Body of pancreas (tissue), 4 donors: ENCODE measurements around the gene DYNC1I1. TPM values are rescaled to one million over a fixed set of nuclear protein-coding genes. Genes with fewer than 3 reads are reported as not detected.

Experiments
- ATAC-seq: fragments of 150-250 bp; one replicate; pipeline ENCODE4 v1.9.1; 2016
- DNase-seq, 4 donors: peaks; one replicate each; pipeline ENCODE4 v3.0.0-alpha.2; 2019
- H3K27ac ChIP-seq, 4 donors: fragments of 200-600 bp; sonication (generic); 1 replicate in 3 of 4; 2 replicates in 1 of 4; pipeline versions ENCODE4 v1.5.1 to v1.6.1; 2016 to 2019; ENCODE audit warnings: mild to moderate bottlenecking in 1 of 4, mixed read lengths in 1 of 4, moderate library complexity in 1 of 4
- H3K27me3 ChIP-seq, 2 donors: fragments of 200-600 bp; sonication (generic); one replicate each; pipeline ENCODE4 v1.6.0; 2016; ENCODE audit warnings: mild to moderate bottlenecking in 1 of 2
- H3K36me3 ChIP-seq, 2 donors: fragments of 200-600 bp; sonication (generic); replicated peaks in 1 of 2; 2 replicates each; pipeline ENCODE4 v1.5.1; 2016; ENCODE audit warnings: low read depth in 2 of 2; ENCODE audit not compliant: insufficient read depth in 1 of 2
- H3K4me1 ChIP-seq: fragments of 200-600 bp; sonication (generic); one replicate; pipeline ENCODE4 v1.6.0; 2016
- H3K4me3 ChIP-seq, 2 donors: fragments of 200-600 bp; sonication (generic); 1 replicate in 1 of 2; 2 replicates in 1 of 2; pipeline ENCODE4 v1.5.1; 2016 to 2019
- H3K9me3 ChIP-seq, 3 donors: fragments of 200-600 bp; sonication (generic); 1 replicate in 2 of 3; 2 replicates in 1 of 3; pipeline ENCODE4 v1.5.1; 2016
- CTCF ChIP-seq, 7 experiments: fragments of 450-650 bp in 4 of 7; fragments of 200-600 bp in 3 of 7; sonication (generic) in 3 of 7; IDR thresholded peaks; one replicate each; pipeline ENCODE4 v1.5.1; 2016 to 2019; ENCODE audit warnings: antibody characterized with exemption in 7 of 7
- POLR2A ChIP-seq, 3 donors: fragments of 450-650 bp; IDR thresholded peaks; one replicate each; pipeline ENCODE4 v1.6.1; 2016; ENCODE audit warnings: antibody characterized with exemption in 3 of 3, mild to moderate bottlenecking in 2 of 3
- WGBS, 2 donors: methylation state at CpG; one replicate each; pipeline ENCODE4 v1.1.5; 2017; 5-methylcytosine and 5-hydroxymethylcytosine counted together
- intact Hi-C: fragments of 100-400 bp; cut with DNase I; formaldehyde crosslinking; loops from one replicate; pipeline ENCODE4 v1.15.1; 2023
- total RNA-seq, 2 donors: library from RNA; depleted of rRNA; stranded (reverse); fragments of >200 nt; gene quantifications; one replicate each; pipeline ENCODE4 v1.1.0, GENCODE V29; 2016

The DYNC1I1 gene
- total RNA-seq, 2 donors from 2014 or later: 1.3 to 4.2 TPM

DNA sequence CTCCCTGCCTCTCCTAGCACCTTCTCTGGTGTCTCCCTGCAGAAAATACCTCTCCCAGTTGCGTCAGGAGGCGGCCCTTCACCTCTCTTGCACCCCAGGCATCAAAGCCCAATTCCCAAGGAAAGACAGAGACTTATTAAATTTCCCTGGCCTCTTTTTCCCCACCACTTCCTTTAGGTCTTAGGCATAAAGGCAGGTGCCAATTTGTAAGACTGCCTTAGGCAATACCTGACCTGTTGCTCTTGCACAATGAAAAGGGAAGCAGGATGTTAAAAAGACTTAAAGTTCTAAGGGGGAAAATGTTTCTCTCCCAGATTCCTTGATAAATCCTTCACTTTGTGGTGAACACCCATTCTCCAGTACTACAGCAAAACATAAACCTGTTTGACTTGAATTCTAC lies 362.9 kb downstream of the DYNC1I1 start:
- no peak for TF ChIP-seq CTCF (IDR thresholded peaks at IDR 0.05)
- no peak for TF ChIP-seq POLR2A (IDR thresholded peaks at IDR 0.05)
- H3K4me1 ChIP-seq: no peaks in the 10 kb centered on the region
- H3K27ac ChIP-seq: no peak overlapping the region
- no peak for ATAC-seq
- 95 to 100% methylated on average over 2 of the region's 2 CpGs for WGBS, 2 donors
- no peaks in the 10 kb centered on the region for H3K36me3 ChIP-seq
- H3K4me3 ChIP-seq: no peak overlapping the region
- DNase-seq: no peak
- intact Hi-C loops: no loop called here
- H3K9me3 ChIP-seq: no peaks in the 10 kb centered on the region
- no peaks in the 10 kb centered on the region for H3K27me3 ChIP-seq

GRCh38 chr7:96136600-96137239 lies 364.4 kb downstream of the DYNC1I1 start:
- Histone ChIP-seq H3K27me3 (no peaks in the 10 kb centered on the region), H3K9me3 (no peaks in the 10 kb centered on the region), H3K4me3 (no peak overlapping the region), H3K36me3 (no peaks in the 10 kb centered on the region), H3K4me1 (no peaks in the 10 kb centered on the region), H3K27ac (no peak overlapping the region)
- intact Hi-C loops: no loop called here
- DNase-seq (no peak), ATAC-seq (no peak)
- WGBS, 2 donors: 83 to 90% methylated on average over 5 of the region's 5 CpGs
- TF ChIP-seq POLR2A (IDR thresholded peaks at IDR 0.05) (no peak), CTCF (IDR thresholded peaks at IDR 0.05) (no peak)

DNA sequence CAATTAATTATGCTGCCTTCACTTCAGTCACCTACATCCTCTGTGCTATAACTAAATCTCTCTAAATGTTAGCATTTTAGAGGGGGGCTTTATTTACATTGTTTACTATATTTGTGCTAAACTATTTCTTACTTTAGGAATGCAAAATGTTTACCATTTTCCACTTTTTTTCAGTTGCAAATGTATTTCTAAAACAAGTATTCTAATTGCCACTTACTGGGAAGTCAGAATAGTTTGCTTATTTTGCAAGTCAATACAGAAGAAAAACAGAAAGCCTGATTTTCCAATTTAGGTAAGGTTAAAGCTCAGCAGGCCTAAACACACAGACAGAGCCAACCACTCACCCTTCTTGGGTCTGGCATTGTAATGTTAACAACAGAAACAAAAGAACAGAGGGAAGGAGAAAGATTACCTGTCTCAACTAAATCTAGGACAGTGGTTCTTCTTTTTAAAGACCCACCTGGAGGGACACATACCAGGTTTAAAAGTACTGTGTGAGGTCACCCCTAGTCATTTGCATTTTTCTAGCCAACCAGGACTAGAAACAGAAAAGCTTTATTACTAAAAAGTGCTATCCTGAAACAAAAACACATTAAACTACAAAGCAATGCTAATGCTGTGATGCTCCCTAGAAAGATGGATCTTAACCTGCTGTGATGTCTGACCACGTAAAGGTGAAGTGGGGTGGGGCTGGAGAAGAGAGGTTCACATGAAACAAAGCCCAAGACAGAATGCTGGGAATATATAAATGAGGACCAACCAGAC lies 371.3 kb downstream of the DYNC1I1 start:
- no peak for DNase-seq
- no peak overlapping the region for H3K27ac ChIP-seq
- TF ChIP-seq POLR2A (IDR thresholded peaks at IDR 0.05): no peak
- no peak for TF ChIP-seq CTCF (IDR thresholded peaks at IDR 0.05)
- H3K27me3 ChIP-seq: no peaks in the 10 kb centered on the region
- H3K36me3 ChIP-seq: no peaks in the 10 kb centered on the region
- no peak overlapping the region for H3K4me3 ChIP-seq
- whole genome bisulfite sequencing, 2 donors: 88 to 100% methylated on average over 1 of the region's 1 CpG
- intact Hi-C loops: no loop called here
- H3K9me3 ChIP-seq: no peaks in the 10 kb centered on the region
- ATAC-seq: no peak
- H3K4me1 ChIP-seq: no peaks in the 10 kb centered on the region

GRCh38 chr7:96144260-96144526 lies 371.8 kb downstream of the DYNC1I1 start:
- Histone ChIP-seq H3K9me3 (no peaks in the 10 kb centered on the region), H3K27ac (no peak overlapping the region), H3K36me3 (no peaks in the 10 kb centered on the region), H3K27me3 (no peaks in the 10 kb centered on the region), H3K4me1 (no peaks in the 10 kb centered on the region), H3K4me3 (no peak overlapping the region)
- DNase-seq (no peak), ATAC-seq (no peak)
- no peak for TF ChIP-seq CTCF (IDR thresholded peaks at IDR 0.05)
- no peak for TF ChIP-seq POLR2A (IDR thresholded peaks at IDR 0.05)
- intact Hi-C loops: no loop called here
- 65 to 82% methylated on average over 1 of the region's 1 CpG for WGBS, 2 donors

Other genes starting within 250 kb of the DYNC1I1 start
- gene PDK4, start 176.0 kb upstream of the DYNC1I1 start, total RNA-seq: 100 to 1,000 TPM; 234 to 308 TPM